Kidney (tissue), 14 donors: Measurements from ENCODE around the gene MEIS2. TPM values are rescaled to one million over a fixed set of nuclear protein-coding genes. Genes with fewer than 3 reads are reported as not detected.

ENCODE experiments used
- DNase-seq, 5 donors: peaks; one replicate each; pipeline ENCODE4 v3.0.0-alpha.2; 2013 to 2020
- FAIRE-seq: peaks from 2 replicates; lab custom pipeline; 2012; peaks lifted over from hg19 to GRCh38; lab: Jason Lieb, UNC
- H3K27ac ChIP-seq, 2 donors: one replicate each; pipeline ENCODE4 v1.7.0; 2013; ENCODE audit warnings: low read depth in 2 of 2, low read length in 2 of 2, inconsistent platforms in 1 of 2
- H3K27me3 ChIP-seq: one replicate; pipeline ENCODE4 v1.7.1; 2013; ENCODE audit warnings: low read length, inconsistent platforms; ENCODE audit not compliant: control insufficient read depth, insufficient read depth
- H3K36me3 ChIP-seq, 3 donors: one replicate each; pipeline versions ENCODE4 v1.7.0 to v1.7.1; 2013; ENCODE audit warnings: low read length in 3 of 3, control low read depth in 1 of 3, inconsistent platforms in 1 of 3; ENCODE audit not compliant: insufficient read depth in 3 of 3, control insufficient read depth in 2 of 3
- H3K4me1 ChIP-seq, 3 donors: one replicate each; pipeline versions ENCODE4 v1.7.0 to v1.7.1; 2013; ENCODE audit warnings: low read length in 3 of 3, inconsistent platforms in 1 of 3, low read depth in 1 of 3; ENCODE audit not compliant: control insufficient read depth in 2 of 3, insufficient read depth in 2 of 3
- H3K4me3 ChIP-seq, 3 donors: one replicate each; pipeline versions ENCODE4 v1.7.0 to v1.8.1; 2013; ENCODE audit warnings: low read length in 3 of 3, control low read depth in 1 of 3, inconsistent platforms in 1 of 3
- H3K9ac ChIP-seq, 3 donors: one replicate each; pipeline versions ENCODE4 v1.7.0 to v1.7.1; 2013; ENCODE audit warnings: low read length in 3 of 3, control low read depth in 1 of 3, inconsistent platforms in 1 of 3
- H3K9me3 ChIP-seq, 3 donors: one replicate each; pipeline versions ENCODE4 v1.7.0 to v1.7.1; 2013; ENCODE audit warnings: low read length in 3 of 3, control low read depth in 1 of 3, inconsistent platforms in 1 of 3; ENCODE audit not compliant: control insufficient read depth in 2 of 3, insufficient read depth in 1 of 3
- intact Hi-C: fragments of 100-400 bp; cut with DNase I; formaldehyde crosslinking; loops from one replicate; pipeline ENCODE4 v1.11.1; 2022
- polyA plus RNA-seq: library from polyadenylated mRNA; stranded (reverse); fragments of 350-450 nt; fragmentation: Illumina TruSeq; extraction: RNeasy Lipid Tissue Mini Kit (QIAGEN cat#74804); gene quantifications from one replicate; pipeline ENCODE4 v1.2.3, GENCODE V29; 2014; ENCODE audit warnings: low read depth, low replicate concordance; ENCODE audit not compliant: insufficient read depth
- total RNA-seq: library from RNA; stranded (reverse); fragmentation: NEBNext Ultra II Directional; extraction: Animal tissue kit (Norgen Biotek cat#: 25700); gene quantifications from one replicate; pipeline ENCODE4 v1.2.1, GENCODE V29; 2021
- TF ChIP-seq, protein P1 (sequence below): IDR thresholded peaks from 3 replicates; pipeline ENCODE4 v1.5.1; 2012; ENCODE audit warnings: mild to moderate bottlenecking, moderate library complexity, borderline replicate concordance; ENCODE audit not compliant: insufficient read depth; ENCODE audit errors: extremely low read depth
- donor health status: control.
- donor health status: control.
- donor health status: control.
- donor health status: control.
- donor health status: control.
- donor health status: DM: yes; HTN: yes; CAD: no.
- donor health status: Normal renal cell carcinoma (clear cell type).

The MEIS2 gene
- total and polyA plus RNA-seq, 2 donors from 2014 or later: 14.7 to 50.9 TPM

DNA sequence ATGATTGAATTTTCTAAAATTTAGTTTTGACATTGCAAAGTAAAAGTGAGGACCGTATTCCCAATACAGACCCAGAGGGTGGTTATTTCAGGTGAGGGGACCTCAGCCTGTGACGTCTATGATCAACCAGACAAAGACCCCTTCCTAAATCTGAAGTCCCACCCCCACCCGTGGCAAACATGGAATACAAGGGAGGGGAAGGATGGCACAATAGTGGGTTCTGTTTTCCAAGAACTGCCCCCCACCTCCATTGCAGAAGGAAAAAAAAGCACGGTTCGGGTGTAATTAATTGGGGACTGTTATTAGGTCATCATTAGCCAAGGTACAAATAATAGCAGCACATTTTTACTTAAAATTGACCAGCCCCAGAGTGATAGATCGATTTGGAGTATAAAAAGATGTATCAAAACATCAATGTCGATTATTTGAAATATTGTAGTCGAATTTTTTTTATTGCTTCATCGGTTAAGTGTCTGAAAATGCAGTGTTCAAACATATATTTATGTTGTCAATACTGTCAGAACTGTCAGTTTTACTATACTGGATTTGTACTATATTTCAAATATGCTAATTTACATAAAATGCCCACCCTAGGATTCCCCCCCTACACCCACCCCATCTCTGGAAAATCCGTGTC lies 7.5 kb upstream of the MEIS2 start:
- Histone ChIP-seq H3K4me3 (peak overlapping the region in 2 of 3 donors; percentile 42 to 63), H3K27me3 (peaks cover 10% of the 10 kb centered on the region), H3K9ac (peak overlapping the region in 2 of 3 donors; percentile 31 to 60), H3K9me3 (no peaks in the 10 kb centered on the region), H3K27ac (peak overlapping the region; percentile 58 to 89), H3K4me1 (peaks cover 0 to 3% (median 0%) of the 10 kb centered on the region in 3 donors), H3K36me3 (no peaks in the 10 kb centered on the region)
- TF ChIP-seq, protein P1, sequence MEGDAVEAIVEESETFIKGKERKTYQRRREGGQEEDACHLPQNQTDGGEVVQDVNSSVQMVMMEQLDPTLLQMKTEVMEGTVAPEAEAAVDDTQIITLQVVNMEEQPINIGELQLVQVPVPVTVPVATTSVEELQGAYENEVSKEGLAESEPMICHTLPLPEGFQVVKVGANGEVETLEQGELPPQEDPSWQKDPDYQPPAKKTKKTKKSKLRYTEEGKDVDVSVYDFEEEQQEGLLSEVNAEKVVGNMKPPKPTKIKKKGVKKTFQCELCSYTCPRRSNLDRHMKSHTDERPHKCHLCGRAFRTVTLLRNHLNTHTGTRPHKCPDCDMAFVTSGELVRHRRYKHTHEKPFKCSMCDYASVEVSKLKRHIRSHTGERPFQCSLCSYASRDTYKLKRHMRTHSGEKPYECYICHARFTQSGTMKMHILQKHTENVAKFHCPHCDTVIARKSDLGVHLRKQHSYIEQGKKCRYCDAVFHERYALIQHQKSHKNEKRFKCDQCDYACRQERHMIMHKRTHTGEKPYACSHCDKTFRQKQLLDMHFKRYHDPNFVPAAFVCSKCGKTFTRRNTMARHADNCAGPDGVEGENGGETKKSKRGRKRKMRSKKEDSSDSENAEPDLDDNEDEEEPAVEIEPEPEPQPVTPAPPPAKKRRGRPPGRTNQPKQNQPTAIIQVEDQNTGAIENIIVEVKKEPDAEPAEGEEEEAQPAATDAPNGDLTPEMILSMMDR: no peak
- intact Hi-C loops: loop anchor here (10.0 kb wide), 1 partner anchor 223 kb away; no protein-coding TSS in a partner anchor
- FAIRE-seq (no peak), DNase-seq (peak in 1 of 5 donors; percentile 35)

DNA sequence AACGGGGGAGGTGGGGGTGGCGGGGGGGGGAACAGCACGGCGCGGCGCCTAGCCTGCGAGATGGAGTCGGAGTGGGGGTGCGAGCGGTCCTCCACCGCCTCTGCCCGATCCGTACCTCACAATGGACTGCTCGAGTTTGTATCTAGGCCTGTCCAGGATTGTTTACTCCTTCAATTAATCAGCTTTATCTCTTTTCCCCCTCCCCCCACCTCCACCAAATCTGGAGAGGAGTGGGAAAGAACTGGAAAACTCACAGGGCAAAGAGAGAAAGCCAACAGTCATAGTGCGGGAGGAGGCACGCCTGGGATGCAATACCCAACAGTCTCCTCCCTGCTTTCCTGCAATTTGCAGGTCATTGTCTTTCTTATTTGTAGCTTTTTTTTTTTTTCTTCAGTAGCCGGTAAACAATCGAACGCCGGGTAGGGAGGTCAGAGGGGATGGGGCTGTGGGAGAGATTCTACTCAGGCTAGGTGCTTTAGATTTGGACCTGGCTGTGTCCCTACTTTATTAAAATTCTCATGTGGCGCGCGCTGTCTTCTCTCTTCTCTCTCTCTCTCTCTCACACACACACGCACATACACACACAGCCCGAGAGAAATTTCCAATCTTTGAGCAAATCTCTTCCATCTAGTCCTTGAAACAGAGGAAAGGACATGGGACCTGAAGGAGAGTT lies 6.9 kb upstream of the MEIS2 start:
- TF ChIP-seq, protein P1: no peak
- H3K27ac ChIP-seq: peak overlapping the region; percentile 58 to 89
- peak overlapping the region in 2 of 3 donors; percentile 31 to 60 for H3K9ac ChIP-seq
- H3K27me3 ChIP-seq: peaks cover 10% of the 10 kb centered on the region
- peaks cover 0 to 3% (median 0%) of the 10 kb centered on the region in 3 donors for H3K4me1 ChIP-seq
- no peaks in the 10 kb centered on the region for H3K9me3 ChIP-seq
- no peaks in the 10 kb centered on the region for H3K36me3 ChIP-seq
- DNase-seq (peak; percentile 70 to 89 (median 85)), FAIRE-seq (no peak)
- intact Hi-C loops: loop anchor here (10.0 kb wide), 1 partner anchor 222 kb away; no protein-coding TSS in a partner anchor
- H3K4me3 ChIP-seq: peak overlapping the region; percentile 30 to 63 (median 42)

DNA sequence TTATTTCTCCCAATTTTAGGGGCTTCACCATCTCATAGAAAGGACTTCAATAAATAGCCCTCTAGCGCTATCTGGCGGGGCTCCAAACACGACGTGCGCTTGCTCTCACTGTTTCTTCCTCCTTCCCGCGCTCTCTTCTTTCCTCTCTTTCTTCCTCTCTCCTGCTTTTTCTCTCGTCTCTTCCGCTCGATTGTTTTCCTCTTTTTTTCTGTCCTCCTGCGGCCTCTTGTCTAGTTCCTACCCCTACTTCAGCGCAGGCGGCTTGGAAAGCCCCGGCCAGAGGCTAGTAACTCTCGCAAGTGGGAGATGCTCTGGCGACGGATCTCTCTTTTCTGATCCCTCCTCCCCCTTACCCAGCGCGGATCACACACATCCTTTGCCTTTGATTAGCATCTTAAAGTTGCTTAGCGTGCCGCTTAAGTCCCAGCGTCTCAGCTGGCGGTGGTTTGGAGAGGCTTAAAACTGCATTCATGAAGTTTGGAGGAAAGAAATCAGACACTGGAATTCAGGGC lies 6.2 kb upstream of the MEIS2 start:
- Histone ChIP-seq H3K27me3 (peaks cover 10% of the 10 kb centered on the region), H3K9ac (peak overlapping the region; percentile 1 to 54 (median 30)), H3K27ac (peak overlapping the region; percentile 54 to 63), H3K36me3 (no peaks in the 10 kb centered on the region), H3K4me1 (peaks cover 0 to 3% (median 0%) of the 10 kb centered on the region in 3 donors), H3K4me3 (peak overlapping the region; percentile 21 to 60 (median 57)), H3K9me3 (no peaks in the 10 kb centered on the region)
- FAIRE-seq (no peak), DNase-seq (peak; percentile 77 to 92 (median 82))
- intact Hi-C loops: loop anchor here (10.0 kb wide), 1 partner anchor 222 kb away; no protein-coding TSS in a partner anchor
- TF ChIP-seq, protein P1: peak; percentile 28
